Hematopoietic multipotent progenitor cell treated with erythropoietin and hydrocortisone succinate and interleukin-3 and kit ligand, for 8 days (in vitro differentiated cells): ENCODE data around the gene TAF12.
"Not testable (repeated sequence)": the region's sequence is repeated elsewhere in the genome, so short reads cannot be mapped to it uniquely, and the experiment has no call there.

Experiments
- DNase-seq: peaks from one replicate; pipeline ENCODE4 v3.0.0-alpha.2; 2015

TAF12 gene

GRCh38 chr1:28642056-28642846, 616 bp downstream of the TAF12 start:
- DNase-seq: no peak

GRCh38 chr1:28640766-28641165, 2.1 kb downstream of the TAF12 start:
- DNase-seq: peak; percentile 61

GRCh38 chr1:28632560-28632959, 10.3 kb downstream of the TAF12 start:
- DNase-seq: no peak

GRCh38 chr1:28631713-28632112, 11.2 kb downstream of the TAF12 start:
- no peak for DNase-seq

GRCh38 chr1:28613175-28613574, 29.7 kb downstream of the TAF12 start:
- no peak for DNase-seq

- DNase-seq: no peak
Measured at GRCh38 chr1:28606771-28607170, 36.1 kb downstream of the TAF12 start.

- no peak for DNase-seq
Measured at GRCh38 chr1:28604962-28605361, 37.9 kb downstream of the TAF12 start.

- DNase-seq: no peak
Measured at GRCh38 chr1:28604411-28604810, 38.5 kb downstream of the TAF12 start.

GRCh38 chr1:28602536-28603439, 40.1 kb downstream of the TAF12 start:
- DNase-seq: peak; percentile 81

- no peak for DNase-seq
Measured at GRCh38 chr1:28601696-28602095, 41.2 kb downstream of the TAF12 start.

GRCh38 chr1:28596276-28596675, 46.6 kb downstream of the TAF12 start:
- not testable (repeated sequence) for DNase-seq

- no peak for DNase-seq
Measured at GRCh38 chr1:28595412-28596191, 47.3 kb downstream of the TAF12 start.

GRCh38 chr1:28594686-28595411, 48.0 kb downstream of the TAF12 start:
- DNase-seq: not testable (repeated sequence)

- not testable (repeated sequence) for DNase-seq
Measured at GRCh38 chr1:28593988-28594356, 48.9 kb downstream of the TAF12 start.

- DNase-seq: no peak
Measured at GRCh38 chr1:28592321-28593071, 50.4 kb downstream of the TAF12 start.

GRCh38 chr1:28591708-28592320, 51.1 kb downstream of the TAF12 start, which contains the start of gene RAB42:
Gene RAB42 (plus strand): TSS chr1:28592265. CDS start chr1:28592512, 247 bp downstream.
- no peak for DNase-seq

GRCh38 chr1:28586585-28587391, 56.1 kb downstream of the TAF12 start:
- DNase-seq: not testable (repeated sequence)

GRCh38 chr1:28582248-28582615, 60.6 kb downstream of the TAF12 start:
- no peak for DNase-seq

- DNase-seq: peak; percentile 93
Measured at GRCh38 chr1:28581531-28582247, 61.2 kb downstream of the TAF12 start.
